Stimulated activated CD4-positive, alpha-beta T cell treated with anti-CD3 and anti-CD28 coated beads, Interleukin-12 subunit alpha, Interleukin-12 subunit beta, amount 100 ng/mL, for 24 hours (primary cell): ENCODE results near the gene COL5A2.

Experiments
- DNase-seq, 2 experiments: peaks; one replicate each; pipeline ENCODE4 v3.0.0-alpha.2; 2020; ENCODE audit warnings: low read depth in 2 of 2

Gene COL5A2

GRCh38 chr2:189050165-189050712 is 129.3 kb downstream of the COL5A2 start:
- DNase-seq = no peak

GRCh38 chr2:189049709-189050164 is 129.8 kb downstream of the COL5A2 start:
- no peak for DNase-seq

GRCh38 chr2:189048189-189048588 is 131.4 kb downstream of the COL5A2 start:
- DNase-seq = no peak

- DNase-seq = no peak
Observed at GRCh38 chr2:189047171-189047888, 132.2 kb downstream of the COL5A2 start.

- DNase-seq = no peak
Observed at GRCh38 chr2:189046320-189046719, 133.2 kb downstream of the COL5A2 start.

- DNase-seq = no peak
Observed at GRCh38 chr2:189045836-189046235, 133.7 kb downstream of the COL5A2 start.

- DNase-seq = no peak
Observed at GRCh38 chr2:189037518-189037917, 142.0 kb downstream of the COL5A2 start.

GRCh38 chr2:189024901-189025618 is 154.5 kb downstream of the COL5A2 start:
- no peak for DNase-seq

GRCh38 chr2:189022492-189022891 is 157.1 kb downstream of the COL5A2 start:
- DNase-seq = no peak

GRCh38 chr2:189022053-189022481 is 157.5 kb downstream of the COL5A2 start:
- DNase-seq = no peak

- no peak for DNase-seq
Observed at GRCh38 chr2:189020179-189020578, 159.4 kb downstream of the COL5A2 start.

- no peak for DNase-seq
Observed at GRCh38 chr2:189018631-189019030, 160.9 kb downstream of the COL5A2 start.

GRCh38 chr2:189016311-189016861 is 163.2 kb downstream of the COL5A2 start:
- no peak for DNase-seq

- DNase-seq = no peak
Observed at GRCh38 chr2:189015359-189015758, 164.2 kb downstream of the COL5A2 start.

GRCh38 chr2:189014449-189015138 is 165.0 kb downstream of the COL5A2 start:
- no peak for DNase-seq

- no peak for DNase-seq
Observed at GRCh38 chr2:189013671-189014448, 165.7 kb downstream of the COL5A2 start.

GRCh38 chr2:189013031-189013430 is 166.5 kb downstream of the COL5A2 start:
- no peak for DNase-seq

- DNase-seq = no peak
Observed at GRCh38 chr2:189012351-189012750, 167.2 kb downstream of the COL5A2 start.

GRCh38 chr2:189010536-189010935 is 169.0 kb downstream of the COL5A2 start:
- DNase-seq = no peak

- DNase-seq = no peak
Observed at GRCh38 chr2:189008555-189009262, 170.9 kb downstream of the COL5A2 start.

GRCh38 chr2:189002079-189002478 is 177.5 kb downstream of the COL5A2 start:
- DNase-seq = no peak
